Keratinocyte (primary cell): ENCODE measurements around the gene PRDM10. TPM values are rescaled to one million over a fixed set of nuclear protein-coding genes. Genes with fewer than 3 reads are reported as not detected.

Experiments used
- DNase-seq: peaks from one replicate; pipeline ENCODE4 v3.0.0-alpha.2; 2011; ENCODE audit warnings: low read depth, missing footprints, low spot score
- FAIRE-seq: peaks from 2 replicates; lab custom pipeline; 2011; peaks lifted over from hg19 to GRCh38; lab: Jason Lieb, UNC
- H2AFZ ChIP-seq: 2 replicates; pipeline ENCODE4 v1.6.0; 2012; ENCODE audit warnings: low read length, control low read depth, inconsistent platforms; ENCODE audit not compliant: control insufficient read depth
- H3K27ac ChIP-seq: 2 replicates; pipeline ENCODE4 v1.5.1; 2011; ENCODE audit warnings: low read length; ENCODE audit not compliant: control insufficient read depth, insufficient read depth
- H3K27me3 ChIP-seq: 3 replicates; pipeline ENCODE4 v1.6.0; 2011; ENCODE audit warnings: low read length; ENCODE audit not compliant: control insufficient read depth, insufficient read depth; ENCODE audit errors: extremely low read depth
- H3K36me3 ChIP-seq, 2 experiments: 2 replicates in 1 of 2; 3 replicates in 1 of 2; pipeline ENCODE4 v1.5.1; 2011; ENCODE audit warnings: low read length in 2 of 2, mild to moderate bottlenecking in 1 of 2; ENCODE audit not compliant: control insufficient read depth in 2 of 2, insufficient read depth in 2 of 2; ENCODE audit errors: extremely low read depth in 1 of 2
- H3K4me1 ChIP-seq: 3 replicates; pipeline ENCODE4 v1.5.1; 2011; ENCODE audit warnings: low read length; ENCODE audit not compliant: control insufficient read depth, insufficient read depth; ENCODE audit errors: extremely low read depth
- H3K4me2 ChIP-seq: 3 replicates; pipeline ENCODE4 v1.6.0; 2011; ENCODE audit warnings: low read depth, low read length; ENCODE audit not compliant: control insufficient read depth, insufficient read depth; ENCODE audit errors: extremely low read depth
- H3K4me3 ChIP-seq, 3 experiments: fragments of 200-600 bp in 1 of 3; sonication (generic) in 1 of 3; 2 replicates in 2 of 3; 3 replicates in 1 of 3; pipeline ENCODE4 v1.5.1; 2011 to 2016; ENCODE audit warnings: low read length in 3 of 3, mild to moderate bottlenecking in 3 of 3, control low read depth in 2 of 3, inconsistent platforms in 1 of 3, low read depth in 1 of 3, mixed read lengths in 1 of 3, mixed run types in 1 of 3, moderate library complexity in 1 of 3; ENCODE audit not compliant: control insufficient read depth in 2 of 3, insufficient read depth in 2 of 3; ENCODE audit errors: extremely low read depth in 1 of 3
- H3K79me2 ChIP-seq: 2 replicates; pipeline ENCODE4 v1.6.0; 2012; ENCODE audit warnings: low read length; ENCODE audit not compliant: control insufficient read depth, insufficient read depth
- H3K9ac ChIP-seq: 3 replicates; pipeline ENCODE4 v1.6.0; 2011; ENCODE audit warnings: low read length; ENCODE audit not compliant: control insufficient read depth, insufficient read depth; ENCODE audit errors: extremely low read depth
- H3K9me1 ChIP-seq: 3 replicates; pipeline ENCODE4 v1.6.0; 2011; ENCODE audit warnings: low read length; ENCODE audit not compliant: control insufficient read depth, insufficient read depth; ENCODE audit errors: extremely low read depth
- H3K9me3 ChIP-seq: 2 replicates; pipeline ENCODE4 v1.5.1; 2012; ENCODE audit warnings: low read depth, low read length; ENCODE audit not compliant: control insufficient read depth
- H4K20me1 ChIP-seq: 3 replicates; pipeline ENCODE4 v1.6.0; 2011; ENCODE audit warnings: low read length; ENCODE audit not compliant: control insufficient read depth, insufficient read depth; ENCODE audit errors: extremely low read depth
- CTCF ChIP-seq, 3 experiments: IDR thresholded peaks in 1 of 3; conservative IDR thresholded peaks in 1 of 3; optimal IDR thresholded peaks in 1 of 3; 2 replicates in 2 of 3; 3 replicates in 1 of 3; pipeline versions ENCODE3 to v1.5.1; 2011; ENCODE audit warnings: low read length in 3 of 3, mild to moderate bottlenecking in 3 of 3, moderate library complexity in 2 of 3, control low read depth in 1 of 3, inconsistent platforms in 1 of 3; ENCODE audit not compliant: insufficient read depth in 2 of 3; ENCODE audit errors: extremely low read depth in 1 of 3
- EZH2 ChIP-seq: IDR thresholded peaks from one replicate; pipeline ENCODE4 v1.6.1; 2012; ENCODE audit warnings: inconsistent platforms, mild to moderate bottlenecking, low read length, moderate library complexity
- dilution Hi-C: fragments of 300-500 bp; cut with MboI; formaldehyde crosslinking; loops from one replicate; pipeline ENCODE4 v1.7.0; 2020; ENCODE audit warnings: low sequenced_read_pairs; ENCODE audit not compliant: extremely low pct_ligation_motif_present
- polyA plus RNA-seq, 5 experiments: library from polyadenylated mRNA; depleted of rRNA in 3 of 5; stranded (reverse) in 3 of 5; stranded (forward) in 1 of 5; unstranded in 1 of 5; fragments of >200 nt; gene quantifications; 1 replicate in 1 of 5; 2 replicates in 3 of 5; 3 replicates in 1 of 5; pipeline versions ENCODE4 v1.2.1 to v1.2.3, GENCODE V29; 2011 to 2012; ENCODE audit warnings: missing spikeins in 2 of 5, low read depth in 1 of 5, low replicate concordance in 1 of 5

Gene PRDM10
- polyA plus RNA-seq, 1 donor (not counting 4 experiments of a cell fraction or from before 2014, with no cell fraction given) = 4.7 TPM

DNA sequence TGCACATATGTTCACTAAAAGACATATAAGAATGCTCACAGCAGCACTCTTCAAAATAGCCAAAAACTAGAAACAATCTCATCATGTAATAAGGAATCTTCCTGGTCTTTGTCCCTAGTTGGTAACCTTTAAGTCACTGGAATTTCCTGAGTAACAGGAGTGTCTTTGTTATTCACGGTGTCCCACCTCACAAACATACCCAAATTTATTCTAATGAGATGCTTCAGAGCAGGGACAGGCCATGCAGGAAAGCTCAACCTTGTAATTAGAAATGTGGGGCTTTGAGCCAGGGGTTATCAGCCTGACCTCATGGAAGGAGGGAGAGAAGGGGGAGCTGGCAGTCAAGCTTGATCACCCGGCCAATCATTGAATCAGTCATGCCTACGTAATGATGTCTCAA lies 66.9 kb downstream of the PRDM10 start:
- dilution Hi-C loops = loop anchor here (25.0 kb wide), 1 partner anchor 202 kb away; no protein-coding TSS in a partner anchor
- H3K4me1 ChIP-seq = peaks cover 17% of the 10 kb centered on the region
- H3K9me1 ChIP-seq = no peaks in the 10 kb centered on the region
- FAIRE-seq (no peak), DNase-seq (no peak)
- no peak overlapping the region for H3K27ac ChIP-seq
- no peaks in the 10 kb centered on the region for H3K27me3 ChIP-seq
- no peaks in the 10 kb centered on the region for H4K20me1 ChIP-seq
- H3K4me2 ChIP-seq = no peak overlapping the region
- H3K9me3 ChIP-seq = no peaks in the 10 kb centered on the region
- peaks cover 1 to 8% of the 10 kb centered on the region in 2 experiments for H3K36me3 ChIP-seq
- no peak overlapping the region for H3K4me3 ChIP-seq
- no peak overlapping the region for H3K9ac ChIP-seq
- TF ChIP-seq CTCF (optimal IDR thresholded peaks at IDR 0.05 in 1 of 3, IDR thresholded peaks at IDR 0.05 in 1 of 3, conservative IDR thresholded peaks at IDR 0.05 in 1 of 3; ENCODE audit: extremely low read depth in 1 of 3, insufficient read depth in 2 of 3, low read length in 3 of 3) (no peak), EZH2 (no peak)
- H3K79me2 ChIP-seq = no peaks in the 10 kb centered on the region
- no peak overlapping the region for H2AFZ ChIP-seq

- TF ChIP-seq CTCF (optimal IDR thresholded peaks at IDR 0.05 in 1 of 3, IDR thresholded peaks at IDR 0.05 in 1 of 3, conservative IDR thresholded peaks at IDR 0.05 in 1 of 3; ENCODE audit: extremely low read depth in 1 of 3, insufficient read depth in 2 of 3, low read length in 3 of 3) (no peak), EZH2 (no peak)
- H2AFZ ChIP-seq = no peak overlapping the region
- FAIRE-seq = no peak
- H3K9me3 ChIP-seq = no peaks in the 10 kb centered on the region
- H3K79me2 ChIP-seq = no peaks in the 10 kb centered on the region
- no peak overlapping the region for H3K4me2 ChIP-seq
- H3K4me1 ChIP-seq = peaks cover 24% of the 10 kb centered on the region
- dilution Hi-C loops = loop anchor here (25.0 kb wide), 1 partner anchor 203 kb away; no protein-coding TSS in a partner anchor
- H3K27me3 ChIP-seq = no peaks in the 10 kb centered on the region
- H3K27ac ChIP-seq = no peak overlapping the region
- H3K9me1 ChIP-seq = no peaks in the 10 kb centered on the region
- H3K9ac ChIP-seq = no peak overlapping the region
- peaks cover 1 to 9% of the 10 kb centered on the region in 2 experiments for H3K36me3 ChIP-seq
- no peak overlapping the region for H3K4me3 ChIP-seq
- H4K20me1 ChIP-seq = no peaks in the 10 kb centered on the region
- DNase-seq = no peak
These were observed 68.7 kb downstream of the PRDM10 start for GRCh38 chr11:129933891-129934290.
